GM19324 (cell line): ENCODE measurements around the gene PKD1.
A peak's percentile ranks its signal among the peaks of the same experiment; 100 is the strongest.

Experiments
- ATAC-seq: cut with Tn5 transposase; IDR thresholded peaks from one replicate; pipeline ENCODE4 v1.9.1; 2021; ENCODE audit warnings: mild to moderate bottlenecking, moderate library complexity; ENCODE audit not compliant: unreplicated experiment, low FRiP score

Gene PKD1

DNA sequence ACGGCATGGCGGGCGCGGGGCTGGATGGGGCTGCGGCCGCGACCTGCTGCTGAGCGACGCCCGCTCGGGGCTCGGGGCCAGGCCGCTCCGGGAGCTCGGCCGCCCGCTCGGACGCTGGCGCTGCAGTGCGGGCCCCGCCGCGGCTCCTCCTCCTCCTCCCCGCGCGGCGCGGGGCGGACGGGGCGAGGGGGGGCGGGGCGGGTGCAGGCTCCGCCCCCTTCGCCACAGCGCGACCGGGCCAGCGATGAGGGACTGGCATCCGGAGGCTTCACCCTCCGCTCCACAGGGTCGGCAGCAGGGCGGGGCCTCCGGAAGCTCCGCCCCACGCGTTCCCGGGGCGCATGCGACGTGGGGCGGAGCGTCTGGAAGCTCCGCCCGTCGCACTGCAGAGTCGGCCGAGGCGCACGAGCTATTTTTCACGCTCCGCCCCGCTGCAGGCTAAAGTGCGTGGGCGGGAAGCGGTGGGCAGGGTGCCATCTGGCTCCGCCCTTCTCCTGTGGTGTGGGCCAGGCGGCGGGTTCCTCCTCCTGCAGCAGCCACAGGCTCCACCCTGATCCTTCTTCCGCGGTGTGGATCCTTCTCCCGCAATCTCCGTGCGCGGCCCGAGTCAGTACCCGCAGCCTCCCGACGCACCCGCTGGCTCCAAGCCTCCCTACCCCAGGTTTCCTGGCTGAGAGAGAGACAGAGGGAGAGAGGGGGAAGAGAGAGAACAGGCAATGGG lies at the start of gene PKD1:
PKD1 (minus strand) TSS at position 129 of the 721 bp plus-strand sequence. CDS start 209 bp downstream, outside the sequence.
- peak; percentile 51 for ATAC-seq

DNA sequence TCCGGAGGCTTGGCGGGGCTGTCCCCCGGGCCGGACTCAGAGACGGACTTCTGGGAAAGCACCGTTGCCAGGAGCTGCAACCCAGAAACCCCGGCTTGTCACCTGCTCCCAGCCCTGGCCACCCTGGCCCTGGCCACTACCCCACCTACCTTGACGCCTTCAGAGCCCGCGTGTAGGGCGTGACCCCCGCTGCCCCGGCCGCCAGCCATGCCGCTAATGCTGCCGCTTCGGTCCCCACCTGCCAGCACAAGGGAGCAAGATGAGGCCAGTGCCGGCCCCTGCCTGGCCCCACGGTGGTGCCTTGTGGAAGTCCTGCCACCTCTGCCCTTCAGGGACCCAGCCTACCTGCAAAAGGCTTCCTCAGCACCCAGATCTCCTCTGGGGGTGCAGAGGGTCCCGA lies 49.3 kb upstream of the PKD1 start:
- no peak for ATAC-seq

DNA sequence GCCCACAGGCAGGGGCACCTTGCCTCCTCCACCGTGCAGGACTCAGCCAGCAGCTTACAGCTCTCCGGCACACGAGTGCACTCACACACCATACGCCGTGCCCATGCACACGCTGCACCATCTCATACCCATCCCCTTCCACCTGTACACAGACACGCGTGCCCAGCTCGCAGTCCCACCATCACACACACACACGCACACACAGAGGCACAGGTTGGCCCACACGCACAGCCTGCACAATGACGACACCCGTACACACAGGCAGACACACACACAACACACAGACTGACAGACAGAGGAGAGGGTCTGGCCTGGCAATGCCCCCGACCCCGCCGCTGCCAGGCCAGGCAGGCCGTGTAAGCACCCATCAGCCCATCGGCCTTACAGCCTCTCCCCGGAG lies 48.6 kb upstream of the PKD1 start:
- ATAC-seq, result no peak

DNA sequence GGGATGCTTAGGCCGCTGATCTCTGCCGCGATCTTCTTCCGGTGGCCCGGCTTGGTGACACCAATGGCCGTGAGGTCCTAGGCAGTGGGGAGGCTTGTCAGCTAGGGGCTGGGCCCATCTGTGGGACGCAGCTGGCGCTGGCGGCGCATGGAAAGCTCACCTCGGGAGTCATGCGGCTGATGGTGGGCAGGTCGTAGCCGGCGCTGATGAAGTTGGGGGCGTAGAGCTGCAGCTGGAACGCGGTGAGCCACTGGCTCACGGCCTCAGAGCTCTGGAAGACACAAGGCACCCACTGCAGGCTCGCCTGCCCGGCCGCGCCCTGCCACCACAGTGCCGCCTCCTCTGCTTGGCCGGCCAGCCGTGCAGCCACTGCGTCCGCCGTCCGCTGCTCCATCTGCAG lies 48.0 kb upstream of the PKD1 start:
- ATAC-seq, result no peak

DNA sequence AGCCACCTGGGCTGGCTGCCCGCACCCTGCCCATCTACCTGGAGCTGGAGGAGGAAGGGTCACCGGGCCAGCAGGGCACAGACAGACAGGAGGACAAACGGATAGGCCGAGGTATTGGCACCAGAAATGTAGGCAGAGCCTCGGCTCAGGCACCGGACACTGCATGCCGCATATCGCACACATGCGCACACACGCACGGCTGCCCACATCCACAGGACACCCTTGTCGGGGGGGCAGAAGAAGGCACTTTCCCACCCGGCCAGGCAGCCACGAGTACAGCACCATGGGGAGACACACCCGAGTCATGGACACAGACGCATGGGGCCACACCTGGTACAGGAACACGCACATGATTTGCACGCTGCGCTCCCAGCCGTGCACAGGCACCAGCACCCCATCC lies 46.3 kb upstream of the PKD1 start:
- no peak for ATAC-seq

DNA sequence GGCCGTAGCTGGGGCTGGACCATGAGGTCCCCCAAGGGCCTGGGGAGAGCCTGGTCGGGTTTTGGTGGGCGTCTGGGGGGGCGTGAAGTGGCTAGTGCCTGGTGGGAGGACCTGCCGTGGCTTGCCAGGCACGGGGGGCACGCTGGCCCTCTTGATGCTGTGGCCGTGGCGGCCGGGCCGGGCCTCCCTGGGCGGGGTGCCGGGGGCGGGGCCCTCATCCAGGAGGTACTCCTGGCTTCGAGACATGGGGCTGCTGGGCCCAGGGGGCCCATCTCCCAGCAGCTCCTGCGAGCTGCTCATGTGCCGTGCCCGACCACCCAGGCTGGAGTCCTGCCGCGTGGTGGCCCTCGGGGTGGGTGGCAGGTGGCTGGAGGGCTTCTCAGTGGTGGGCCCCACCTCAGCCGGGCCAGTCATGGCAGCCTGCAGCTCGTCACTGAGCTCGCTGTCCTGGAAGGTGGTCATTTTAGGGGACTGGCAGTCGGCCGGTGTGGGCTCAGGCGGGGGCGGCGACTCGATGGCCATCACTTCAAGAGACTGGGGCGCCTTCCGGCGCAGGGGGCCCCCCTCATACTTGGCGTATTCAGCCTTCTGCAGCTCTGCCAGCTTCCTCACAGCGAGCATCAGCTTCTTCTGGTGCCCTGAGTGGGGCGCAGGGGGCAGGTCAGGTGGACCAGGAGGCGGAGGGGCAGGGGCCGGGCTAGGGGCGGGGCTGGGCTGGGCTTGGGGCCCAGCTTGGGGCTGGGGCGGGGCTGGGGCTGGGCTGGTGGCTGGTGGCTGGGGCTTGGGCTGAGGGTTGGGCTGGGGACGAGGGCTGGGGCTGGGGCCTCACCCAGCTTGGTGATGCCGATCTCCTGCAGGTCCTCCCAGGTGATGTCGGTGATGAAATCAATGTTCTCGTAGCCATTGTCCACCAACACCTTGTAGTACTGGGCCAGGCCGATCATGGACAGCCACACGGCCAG lies 45.5 kb upstream of the PKD1 start:
- ATAC-seq, result no peak

DNA sequence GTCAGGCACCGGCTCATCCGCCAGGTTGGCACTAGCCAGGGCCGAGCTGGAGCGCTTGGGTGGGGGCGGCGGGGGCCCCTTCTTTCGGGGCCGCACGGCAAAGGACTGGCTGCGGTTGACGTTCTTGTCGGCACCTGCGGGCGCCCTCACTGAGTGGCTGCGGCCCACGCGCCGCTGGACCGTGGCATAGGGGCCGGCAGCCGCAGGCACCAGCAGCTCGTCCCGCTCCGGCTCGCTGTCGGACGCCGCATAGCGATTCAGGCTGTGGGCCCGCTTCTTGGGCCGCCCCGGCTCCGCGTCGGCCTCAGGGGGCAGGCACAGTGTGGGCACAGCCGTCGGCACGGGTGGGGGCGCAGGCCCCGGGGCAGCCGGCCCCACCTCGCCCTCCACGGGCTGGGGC lies 44.8 kb upstream of the PKD1 start:
- ATAC-seq, result no peak

DNA sequence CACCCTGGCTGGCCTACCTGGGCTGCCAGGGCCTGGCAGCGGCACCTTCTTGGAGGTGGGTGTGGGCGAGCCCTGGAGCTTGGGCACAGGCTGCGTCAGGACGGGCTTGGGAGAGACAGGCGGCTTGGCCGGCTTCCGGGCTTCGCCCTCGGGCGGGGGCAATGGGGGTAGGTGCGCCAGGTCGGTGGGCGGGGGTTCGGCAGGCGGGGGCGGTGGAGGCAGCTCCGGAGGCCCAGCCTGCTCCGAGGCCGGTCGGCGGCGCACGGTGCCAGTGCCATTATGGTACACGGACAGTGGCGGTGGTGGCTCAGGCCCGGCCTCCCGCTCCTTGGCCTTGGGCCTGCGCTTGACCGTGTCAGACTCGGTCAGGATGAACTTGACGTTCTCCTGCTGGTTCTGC lies 43.9 kb upstream of the PKD1 start:
- ATAC-seq, result no peak

DNA sequence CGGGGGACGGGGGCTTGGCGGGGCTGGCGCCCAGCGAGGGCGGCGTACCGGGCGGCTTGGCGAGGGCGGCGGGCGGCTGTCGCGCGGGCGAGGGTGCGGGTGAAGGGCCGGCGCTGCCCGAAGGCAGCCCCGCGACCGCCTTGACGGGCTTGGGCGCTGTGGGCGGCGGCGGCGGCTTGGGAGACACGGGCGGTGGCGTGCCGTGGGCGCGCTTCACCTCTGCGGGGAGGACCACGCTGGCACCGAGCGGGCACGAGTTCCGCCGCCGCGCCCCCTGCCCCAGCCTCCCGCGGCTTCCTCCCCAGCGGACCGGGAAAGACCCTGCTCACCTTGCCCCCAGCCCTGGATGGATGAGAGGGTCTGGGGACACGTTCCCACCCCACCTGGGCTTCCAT lies 43.4 kb upstream of the PKD1 start:
- ATAC-seq, result no peak

DNA sequence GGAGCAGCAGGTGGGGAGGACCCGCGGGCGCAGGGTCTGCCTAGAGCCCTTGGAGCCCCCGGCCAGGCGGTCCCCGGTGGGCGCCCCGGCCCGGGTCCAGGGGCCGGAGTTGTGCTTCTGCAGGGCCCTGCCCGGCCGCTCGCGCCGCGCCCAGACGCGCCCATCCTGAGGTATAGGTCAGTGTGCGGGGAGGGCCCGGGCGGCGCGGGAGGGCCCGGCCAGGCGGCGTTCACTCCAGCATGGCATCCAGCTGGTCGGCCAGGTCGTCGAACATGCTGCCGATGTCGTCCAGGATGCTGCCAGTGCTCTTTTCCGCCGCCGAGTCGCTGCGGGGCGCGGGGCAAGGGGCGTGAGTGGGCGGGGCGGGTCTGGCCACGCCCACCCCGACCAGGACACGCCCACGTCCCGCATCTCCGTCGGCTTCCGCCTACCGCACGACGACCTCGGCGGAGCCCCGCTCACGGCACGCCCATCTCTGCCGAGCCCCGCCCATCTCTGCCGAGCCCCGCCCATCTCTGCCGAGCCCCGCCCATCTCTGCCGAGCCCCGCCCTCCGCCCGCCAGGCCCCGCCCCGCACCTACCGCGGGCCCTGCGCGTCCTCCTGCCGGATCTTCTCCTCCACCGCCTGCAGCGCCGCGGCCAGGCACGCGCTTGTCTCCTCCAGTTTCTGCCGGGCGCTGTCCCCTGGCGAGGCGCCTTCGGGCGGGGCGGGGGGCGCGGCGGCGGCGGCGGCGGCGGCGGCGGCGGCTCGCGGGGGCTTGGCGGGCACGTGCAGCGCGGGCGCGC lies 42.8 kb upstream of the PKD1 start:
- ATAC-seq, result no peak

DNA sequence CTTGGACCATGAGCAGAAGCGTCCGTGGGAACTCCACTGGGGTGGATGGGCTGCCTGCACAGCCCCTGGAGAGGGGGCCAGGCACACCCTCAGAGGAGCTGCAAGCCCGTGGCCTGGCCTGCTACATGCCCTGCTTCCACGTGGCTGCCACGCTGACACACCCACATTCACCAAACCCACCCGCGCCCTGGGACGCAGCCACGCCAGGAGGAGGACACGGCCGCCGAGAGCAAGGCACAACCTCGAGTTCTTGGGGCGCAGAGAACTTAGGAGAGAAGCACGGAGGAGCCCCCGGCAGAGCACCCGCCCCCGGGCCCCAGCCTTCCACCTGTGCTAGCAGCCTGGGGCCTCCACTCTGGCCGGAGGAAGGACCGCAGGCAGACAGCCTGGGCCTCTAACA lies 41.9 kb upstream of the PKD1 start:
- no peak for ATAC-seq

DNA sequence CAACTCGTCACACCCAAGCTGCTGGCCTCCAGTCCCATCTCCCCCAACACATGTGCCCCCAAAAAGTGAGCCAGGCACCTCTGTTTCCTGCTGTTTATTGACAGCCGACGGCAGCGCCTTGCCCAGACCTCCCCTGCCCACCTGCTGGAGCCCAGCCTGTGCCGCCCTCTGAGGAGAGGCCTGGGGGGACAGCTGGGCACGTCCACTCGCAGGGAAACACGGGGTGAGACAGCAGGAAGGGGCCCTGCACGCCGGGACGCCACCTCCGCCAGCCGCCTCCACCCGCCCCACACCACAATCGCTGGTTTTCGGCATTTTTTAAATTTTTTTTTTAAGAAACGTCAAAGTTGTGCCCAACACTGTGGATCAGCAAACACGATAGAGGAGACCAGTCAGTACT lies 41.4 kb upstream of the PKD1 start:
- ATAC-seq, result no peak

DNA sequence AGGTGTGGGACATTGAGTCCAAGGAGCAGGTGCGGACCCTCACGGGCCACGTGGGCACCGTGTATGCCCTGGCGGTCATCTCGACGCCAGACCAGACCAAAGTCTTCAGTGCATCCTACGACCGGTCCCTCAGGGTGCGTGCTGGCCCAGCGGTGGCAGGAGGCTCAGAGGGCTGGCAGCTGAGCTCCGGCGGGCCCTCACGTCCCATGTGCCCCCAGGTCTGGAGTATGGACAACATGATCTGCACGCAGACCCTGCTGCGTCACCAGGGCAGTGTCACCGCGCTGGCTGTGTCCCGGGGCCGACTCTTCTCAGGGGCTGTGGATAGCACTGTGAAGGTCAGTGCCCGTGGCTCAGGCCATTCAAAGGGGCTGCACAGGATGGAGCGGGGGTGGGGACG lies 40.3 kb upstream of the PKD1 start:
- ATAC-seq, result no peak

DNA sequence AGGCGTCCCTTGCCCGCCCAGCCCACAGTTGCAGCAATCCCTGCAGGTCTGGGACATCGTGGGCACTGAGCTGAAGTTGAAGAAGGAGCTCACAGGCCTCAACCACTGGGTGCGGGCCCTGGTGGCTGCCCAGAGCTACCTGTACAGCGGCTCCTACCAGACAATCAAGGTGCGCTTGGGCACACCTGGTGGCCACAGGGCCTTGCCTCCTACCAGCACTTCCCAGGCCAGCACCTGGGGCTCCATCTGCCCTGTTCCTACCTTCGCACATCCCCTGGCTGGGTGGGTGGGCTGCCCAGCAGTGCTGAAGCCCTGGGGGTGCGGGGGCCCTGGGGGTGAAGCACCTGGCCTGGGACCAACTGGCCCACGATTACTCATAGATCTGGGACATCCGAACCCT lies 39.8 kb upstream of the PKD1 start:
- no peak for ATAC-seq

DNA sequence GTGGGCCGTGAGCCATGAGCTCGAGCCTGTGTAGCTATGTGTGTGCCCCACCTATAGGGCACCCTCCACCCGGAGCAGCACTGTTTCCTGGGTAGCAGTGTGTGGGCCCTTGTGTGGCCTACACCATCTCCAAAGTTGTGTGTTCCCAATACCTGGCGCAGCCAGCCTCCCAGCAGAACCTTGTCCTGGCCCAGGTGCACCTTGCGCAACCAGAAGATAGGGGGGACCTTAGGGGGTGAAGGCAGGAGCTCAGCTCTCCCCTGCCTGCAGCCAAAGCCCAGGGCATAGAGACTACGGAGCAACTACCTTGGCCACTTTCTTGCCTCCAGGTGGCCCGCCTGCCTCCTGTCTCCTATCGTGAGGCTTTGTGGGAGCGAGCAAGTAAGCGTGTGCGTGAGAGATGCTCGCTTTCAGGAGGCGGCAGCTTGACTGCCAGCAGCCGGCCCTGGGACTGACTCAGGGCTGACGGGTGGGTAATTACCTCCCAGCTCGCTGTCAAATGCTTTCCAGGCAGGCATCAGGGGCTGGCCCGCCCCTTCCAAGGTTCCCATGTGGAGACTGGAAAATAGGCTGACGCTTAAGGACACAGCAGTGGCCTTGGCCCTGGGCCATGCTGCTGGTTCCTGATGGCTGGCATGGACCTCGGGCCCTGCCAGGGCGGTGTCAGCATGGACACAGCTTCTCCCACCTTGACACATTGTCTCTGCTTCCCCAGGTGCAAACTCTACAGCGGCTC lies 38.9 kb upstream of the PKD1 start:
- ATAC-seq, result no peak

DNA sequence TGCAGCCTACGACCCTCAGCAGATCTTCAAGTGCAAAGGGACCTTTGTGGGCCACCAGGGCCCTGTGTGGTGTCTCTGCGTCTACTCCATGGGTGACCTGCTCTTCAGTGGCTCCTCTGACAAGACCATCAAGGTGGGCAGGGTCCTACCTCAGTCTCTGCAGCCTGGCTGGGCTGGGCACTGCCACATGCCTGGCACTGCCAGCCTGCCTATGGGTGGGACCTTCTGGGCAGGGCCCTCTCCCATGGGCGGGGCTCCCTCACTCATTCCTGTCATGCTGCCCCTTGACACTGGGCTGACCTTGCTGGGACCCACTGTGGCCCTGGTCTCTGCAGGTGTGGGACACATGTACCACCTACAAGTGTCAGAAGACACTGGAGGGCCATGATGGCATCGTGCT lies 38.2 kb upstream of the PKD1 start:
- no peak for ATAC-seq

DNA sequence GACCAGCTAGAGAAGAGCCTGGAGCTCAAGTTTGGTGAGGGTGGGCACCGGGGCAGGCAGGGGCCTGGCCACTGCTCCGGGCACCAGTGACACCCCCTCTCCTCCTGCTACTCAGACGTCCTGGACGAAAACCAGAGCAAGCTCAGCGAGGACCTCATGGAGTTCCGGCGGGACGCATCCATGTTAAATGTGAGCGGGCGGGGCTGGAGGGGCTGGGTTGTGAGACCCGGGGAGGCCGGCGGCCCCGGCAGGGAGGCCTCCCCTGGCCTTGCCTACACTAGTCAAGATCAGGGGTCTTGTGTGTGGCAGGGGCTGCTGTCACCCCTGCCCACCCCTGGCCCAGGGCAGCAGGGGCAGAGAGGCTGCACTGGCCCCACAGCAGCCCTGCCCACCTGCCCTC lies 37.7 kb upstream of the PKD1 start:
- ATAC-seq, result no peak

DNA sequence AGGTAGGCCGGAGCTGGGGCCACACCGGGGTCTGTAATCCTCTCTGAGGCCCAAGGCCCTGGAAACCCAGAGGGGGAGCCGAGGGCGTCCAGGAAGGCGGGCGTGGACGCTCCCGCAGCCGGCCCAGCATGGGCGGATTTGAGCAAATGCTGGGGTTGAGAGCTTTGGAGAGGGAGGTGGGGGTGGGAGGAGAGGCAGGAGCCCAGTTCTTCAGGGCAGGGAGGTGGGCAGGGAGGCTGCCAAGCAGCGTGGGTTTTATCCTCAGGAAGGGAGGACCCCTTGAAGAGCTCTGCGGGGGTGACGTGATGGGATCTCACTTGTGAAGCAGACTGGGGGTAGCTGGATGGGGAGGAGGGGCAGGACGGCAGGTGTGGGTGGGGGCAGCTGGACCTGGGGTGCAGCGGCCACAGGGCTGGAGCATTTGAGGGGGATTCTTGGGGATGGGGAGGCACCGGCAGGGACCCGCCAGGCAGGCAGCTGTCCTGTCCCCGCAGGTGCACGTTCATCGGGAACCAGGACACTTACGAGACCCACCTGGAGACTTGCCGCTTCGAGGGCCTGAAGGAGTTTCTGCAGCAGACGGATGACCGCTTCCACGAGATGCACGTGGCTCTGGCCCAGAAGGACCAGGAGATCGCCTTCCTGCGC lies 37.1 kb upstream of the PKD1 start:
- ATAC-seq, result no peak

DNA sequence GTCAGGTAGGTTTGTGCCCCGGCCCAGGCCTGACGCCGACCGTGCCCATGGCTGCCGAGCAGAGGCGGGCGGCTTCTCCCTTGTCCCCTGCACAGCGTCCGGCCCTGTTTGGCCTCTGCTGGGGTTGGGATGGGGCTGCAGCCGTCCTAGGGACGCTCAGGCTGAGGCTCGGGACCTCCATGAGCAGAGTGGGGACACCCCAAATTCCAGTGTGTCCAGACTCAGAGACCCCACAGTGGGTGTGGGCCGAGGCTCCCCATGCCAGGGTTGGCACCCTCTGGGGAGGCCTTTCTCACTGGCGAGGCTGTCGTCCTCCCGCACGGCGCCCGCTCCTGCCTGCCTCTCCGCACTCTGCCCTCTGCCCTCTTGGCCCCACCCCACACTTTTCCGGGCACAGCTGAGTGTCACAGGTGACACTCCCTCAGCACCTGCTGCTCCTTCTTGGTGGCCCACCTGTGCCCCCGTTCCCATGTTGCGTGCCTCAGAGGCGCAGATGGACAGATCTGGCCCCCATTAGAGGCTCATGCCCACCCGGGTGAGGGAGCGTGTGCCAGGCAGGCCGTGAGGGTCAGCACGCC lies 36.0 kb upstream of the PKD1 start:
- ATAC-seq, result no peak
